Hematopoietic multipotent progenitor cell treated with erythropoietin and hydrocortisone succinate and interleukin-3 and kit ligand, for 17 days (in vitro differentiated cells): ENCODE data around the gene SF3A1.

ENCODE experiments used
- DNase-seq: peaks from one replicate; pipeline ENCODE4 v3.0.0-alpha.2; 2015; ENCODE audit warnings: low spot score

SF3A1 gene

GRCh38 chr22:30288419-30289140 lies 68.1 kb downstream of the SF3A1 start:
- no peak for DNase-seq

GRCh38 chr22:30287648-30288418 lies 68.9 kb downstream of the SF3A1 start:
- peak; percentile 86 for DNase-seq

GRCh38 chr22:30286813-30287647 lies 69.7 kb downstream of the SF3A1 start:
- DNase-seq = peak; percentile 85

GRCh38 chr22:30286331-30286730 lies 70.4 kb downstream of the SF3A1 start:
- DNase-seq = no peak

GRCh38 chr22:30285846-30286200 lies 70.9 kb downstream of the SF3A1 start:
- DNase-seq = no peak

- DNase-seq = no peak
Measured at GRCh38 chr22:30285176-30285845, 71.4 kb downstream of the SF3A1 start.

- DNase-seq = no peak
Measured at GRCh38 chr22:30284666-30285065, 72.0 kb downstream of the SF3A1 start.

GRCh38 chr22:30284172-30284571 lies 72.5 kb downstream of the SF3A1 start:
- peak; percentile 71 for DNase-seq

GRCh38 chr22:30283342-30283741 lies 73.4 kb downstream of the SF3A1 start:
- DNase-seq = no peak

GRCh38 chr22:30282616-30283046 lies 74.1 kb downstream of the SF3A1 start:
- DNase-seq = peak; percentile 9
